ENCODE data around the gene C1orf159. TPM values are rescaled to one million over a fixed set of nuclear protein-coding genes. Genes with fewer than 3 reads are reported as not detected.
"Not testable (repeated sequence)": the region's sequence is repeated elsewhere in the genome, so short reads cannot be mapped to it uniquely, and the experiment has no call there.

The C1orf159 gene
- total RNA-seq, 1 donor from 2014 or later: 11.7 TPM

- no peaks in the 10 kb centered on the region for H3K9me3 ChIP-seq
- DNase-seq: no peak
- H3K36me3 ChIP-seq: no peaks in the 10 kb centered on the region
- TF ChIP-seq CTCF (IDR thresholded peaks at IDR 0.05): no peak
- peaks cover 2% of the 10 kb centered on the region for H3K27me3 ChIP-seq (ENCODE audit: low read depth)
- intact Hi-C loops (cut with DNase I): no loop called here
- no peak overlapping the region for H3K27ac ChIP-seq
- no peak overlapping the region for H3K4me3 ChIP-seq
- no peak for ATAC-seq
- peaks cover 1% of the 10 kb centered on the region for H3K4me1 ChIP-seq
Observed at GRCh38 chr1:1142844-1143243, 27.0 kb upstream of the C1orf159 start.

GRCh38 chr1:1142352-1142751 lies 26.5 kb upstream of the C1orf159 start:
- DNase-seq; H3K9me3 ChIP-seq; ATAC-seq; intact Hi-C loops (cut with DNase I); H3K27ac ChIP-seq; H3K36me3 ChIP-seq; H3K4me1 ChIP-seq; H3K27me3 ChIP-seq (ENCODE audit: low read depth); H3K4me3 ChIP-seq: not testable (repeated sequence)

GRCh38 chr1:1141911-1142250 lies 26.0 kb upstream of the C1orf159 start:
- intact Hi-C loops (cut with DNase I): no loop called here
- DNase-seq: no peak
- Histone ChIP-seq H3K4me3 (no peak overlapping the region), H3K27ac (no peak overlapping the region), H3K4me1 (peaks cover 8% of the 10 kb centered on the region), H3K27me3 (ENCODE audit: low read depth) (peaks cover 10% of the 10 kb centered on the region), H3K36me3 (no peaks in the 10 kb centered on the region), H3K9me3 (no peaks in the 10 kb centered on the region)
- TF ChIP-seq CTCF (IDR thresholded peaks at IDR 0.05): no peak
- no peak for ATAC-seq

GRCh38 chr1:1141244-1141910 lies 25.5 kb upstream of the C1orf159 start:
- H3K27ac ChIP-seq: no peak overlapping the region
- no peak for ATAC-seq
- no peak overlapping the region for H3K4me3 ChIP-seq
- H3K36me3 ChIP-seq: no peaks in the 10 kb centered on the region
- no peak for TF ChIP-seq CTCF (IDR thresholded peaks at IDR 0.05)
- peaks cover 10% of the 10 kb centered on the region for H3K27me3 ChIP-seq (ENCODE audit: low read depth)
- H3K9me3 ChIP-seq: no peaks in the 10 kb centered on the region
- peaks cover 8% of the 10 kb centered on the region for H3K4me1 ChIP-seq
- DNase-seq: no peak
- intact Hi-C loops (cut with DNase I): no loop called here

- intact Hi-C loops (cut with DNase I): no loop called here
Observed at GRCh38 chr1:1140673-1141072, 24.8 kb upstream of the C1orf159 start.

More at GRCh38 chr1:1140673-1141072, 24.8 kb upstream of the C1orf159 start:
- Histone ChIP-seq H3K36me3 (no peaks in the 10 kb centered on the region), H3K27me3 (ENCODE audit: low read depth) (peaks cover 10% of the 10 kb centered on the region), H3K9me3 (no peaks in the 10 kb centered on the region), H3K4me3 (no peak overlapping the region), H3K27ac (no peak overlapping the region), H3K4me1 (peaks cover 8% of the 10 kb centered on the region)
- TF ChIP-seq CTCF (IDR thresholded peaks at IDR 0.05): no peak
- ATAC-seq (no peak), DNase-seq (no peak)
